DND-41 (cell line): ENCODE measurements around the gene ADCY1.

Experiments
- ATAC-seq: fragments of 200-7000 bp; cut with Tn5 transposase; 3 replicates; pipeline ENCODE4 v1.9.1; 2021; ENCODE audit warnings: low read depth; ENCODE audit not compliant: insufficient read depth
- DNase-seq: peaks from one replicate; pipeline ENCODE4 v3.0.0-alpha.2; 2020
- H2AFZ ChIP-seq: 2 replicates; pipeline ENCODE4 v1.6.0; 2012; ENCODE audit warnings: low read depth, low read length
- H3K27ac ChIP-seq: 2 replicates; pipeline ENCODE4 v1.5.1; 2012; ENCODE audit warnings: low read length, inconsistent platforms
- H3K27me3 ChIP-seq: fragments of 200-600 bp; sonication (generic); 2 replicates; pipeline ENCODE4 v1.6.0; 2012; ENCODE audit warnings: low read length, mild to moderate bottlenecking, inconsistent platforms; ENCODE audit not compliant: insufficient read depth, poor library complexity
- H3K36me3 ChIP-seq: 2 replicates; pipeline ENCODE4 v1.5.1; 2012; ENCODE audit warnings: low read length, inconsistent platforms; ENCODE audit not compliant: insufficient read depth
- H3K4me1 ChIP-seq: 2 replicates; pipeline ENCODE4 v1.5.1; 2012; ENCODE audit warnings: mild to moderate bottlenecking, low read length; ENCODE audit not compliant: insufficient read depth
- H3K4me2 ChIP-seq: 2 replicates; pipeline ENCODE4 v1.6.0; 2012; ENCODE audit warnings: mild to moderate bottlenecking, moderate library complexity, low read length, inconsistent platforms; ENCODE audit not compliant: insufficient read depth
- H3K4me3 ChIP-seq, 2 experiments: fragments of 200-600 bp in 1 of 2; shearing (Covaris generic) in 1 of 2; 2 replicates each; pipeline ENCODE4 v1.5.1; 2012 to 2016; ENCODE audit warnings: inconsistent platforms in 2 of 2, low read length in 2 of 2, mild to moderate bottlenecking in 2 of 2, low read depth in 1 of 2, moderate library complexity in 1 of 2
- H3K79me2 ChIP-seq: 2 replicates; pipeline ENCODE4 v1.6.0; 2012; ENCODE audit warnings: low read length, inconsistent platforms; ENCODE audit not compliant: insufficient read depth
- H3K9ac ChIP-seq: 2 replicates; pipeline ENCODE4 v1.6.0; 2012; ENCODE audit warnings: low read depth, mild to moderate bottlenecking, inconsistent platforms, low read length, moderate library complexity
- H3K9me3 ChIP-seq: 2 replicates; pipeline ENCODE4 v1.5.1; 2012; ENCODE audit warnings: low read length, moderate library complexity, mild to moderate bottlenecking, inconsistent platforms; ENCODE audit not compliant: insufficient read depth, severe bottlenecking
- H4K20me1 ChIP-seq: 2 replicates; pipeline ENCODE4 v1.6.0; 2012; ENCODE audit warnings: low read length; ENCODE audit not compliant: insufficient read depth
- EZH2 ChIP-seq: IDR thresholded peaks from 3 replicates; pipeline ENCODE4 v1.6.1; 2012; ENCODE audit warnings: borderline replicate concordance, low read depth, mild to moderate bottlenecking, moderate library complexity, low read length, inconsistent platforms; ENCODE audit not compliant: severe bottlenecking
- TF ChIP-seq, protein P1 (sequence below): IDR thresholded peaks from 2 replicates; pipeline ENCODE4 v1.5.1; 2012; ENCODE audit warnings: borderline replicate concordance, low read length, moderate library complexity, mild to moderate bottlenecking; ENCODE audit not compliant: poor library complexity, severe bottlenecking; ENCODE audit errors: extremely low read depth

ADCY1 gene

DNA sequence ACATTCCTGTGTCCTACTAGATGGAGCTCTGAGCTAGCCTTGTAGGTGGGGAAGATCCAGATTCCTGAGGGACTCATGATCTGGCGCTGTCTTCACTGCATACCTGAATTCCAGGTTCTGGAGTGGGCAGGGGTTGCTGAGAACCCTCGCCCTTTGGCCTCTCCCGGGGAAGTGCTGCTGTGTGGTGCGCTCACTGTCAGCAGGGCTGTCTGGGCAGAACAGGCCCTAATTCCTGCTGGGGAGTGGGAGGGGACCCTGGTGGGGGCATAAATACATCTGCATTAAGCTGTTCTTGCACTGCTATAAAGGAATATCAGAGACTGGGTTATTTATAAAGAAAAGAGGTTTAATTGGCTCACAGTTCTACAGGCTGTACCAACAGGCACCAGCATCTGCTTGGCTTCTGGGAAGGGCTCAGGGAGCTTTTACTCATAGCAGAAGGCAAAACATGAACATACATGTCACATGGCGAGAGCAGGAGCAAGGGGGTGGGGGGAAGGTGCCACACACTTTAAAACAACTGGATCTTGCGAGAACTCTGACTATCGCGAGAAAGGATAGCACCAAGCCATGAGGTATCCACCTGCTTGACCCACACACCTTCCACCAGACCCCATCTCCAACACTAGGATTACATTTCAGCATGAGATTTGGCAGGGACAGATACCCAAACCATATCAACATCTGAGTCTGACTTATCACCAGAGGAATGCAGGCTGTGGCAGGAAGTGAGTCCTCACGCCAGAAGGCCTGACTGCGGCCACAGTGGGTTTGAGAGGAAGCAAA lies 115.0 kb downstream of the ADCY1 start:
- H2AFZ ChIP-seq, result no peak overlapping the region
- ATAC-seq (no peak), DNase-seq (no peak)
- no peaks in the 10 kb centered on the region; the same call in 1 of the 2 replicates for H4K20me1 ChIP-seq
- TF ChIP-seq, protein P1, sequence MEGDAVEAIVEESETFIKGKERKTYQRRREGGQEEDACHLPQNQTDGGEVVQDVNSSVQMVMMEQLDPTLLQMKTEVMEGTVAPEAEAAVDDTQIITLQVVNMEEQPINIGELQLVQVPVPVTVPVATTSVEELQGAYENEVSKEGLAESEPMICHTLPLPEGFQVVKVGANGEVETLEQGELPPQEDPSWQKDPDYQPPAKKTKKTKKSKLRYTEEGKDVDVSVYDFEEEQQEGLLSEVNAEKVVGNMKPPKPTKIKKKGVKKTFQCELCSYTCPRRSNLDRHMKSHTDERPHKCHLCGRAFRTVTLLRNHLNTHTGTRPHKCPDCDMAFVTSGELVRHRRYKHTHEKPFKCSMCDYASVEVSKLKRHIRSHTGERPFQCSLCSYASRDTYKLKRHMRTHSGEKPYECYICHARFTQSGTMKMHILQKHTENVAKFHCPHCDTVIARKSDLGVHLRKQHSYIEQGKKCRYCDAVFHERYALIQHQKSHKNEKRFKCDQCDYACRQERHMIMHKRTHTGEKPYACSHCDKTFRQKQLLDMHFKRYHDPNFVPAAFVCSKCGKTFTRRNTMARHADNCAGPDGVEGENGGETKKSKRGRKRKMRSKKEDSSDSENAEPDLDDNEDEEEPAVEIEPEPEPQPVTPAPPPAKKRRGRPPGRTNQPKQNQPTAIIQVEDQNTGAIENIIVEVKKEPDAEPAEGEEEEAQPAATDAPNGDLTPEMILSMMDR, result no peak
- TF ChIP-seq EZH2, result no peak
- H3K4me3 ChIP-seq, result no peak overlapping the region
- no peak overlapping the region for H3K27ac ChIP-seq
- no peaks in the 10 kb centered on the region for H3K79me2 ChIP-seq
- no peaks in the 10 kb centered on the region for H3K4me1 ChIP-seq
- H3K27me3 ChIP-seq, result no peaks in the 10 kb centered on the region
- H3K4me2 ChIP-seq, result no peak overlapping the region
- no peaks in the 10 kb centered on the region for H3K9me3 ChIP-seq
- H3K9ac ChIP-seq, result no peak overlapping the region
- H3K36me3 ChIP-seq, result no peaks in the 10 kb centered on the region

DNA sequence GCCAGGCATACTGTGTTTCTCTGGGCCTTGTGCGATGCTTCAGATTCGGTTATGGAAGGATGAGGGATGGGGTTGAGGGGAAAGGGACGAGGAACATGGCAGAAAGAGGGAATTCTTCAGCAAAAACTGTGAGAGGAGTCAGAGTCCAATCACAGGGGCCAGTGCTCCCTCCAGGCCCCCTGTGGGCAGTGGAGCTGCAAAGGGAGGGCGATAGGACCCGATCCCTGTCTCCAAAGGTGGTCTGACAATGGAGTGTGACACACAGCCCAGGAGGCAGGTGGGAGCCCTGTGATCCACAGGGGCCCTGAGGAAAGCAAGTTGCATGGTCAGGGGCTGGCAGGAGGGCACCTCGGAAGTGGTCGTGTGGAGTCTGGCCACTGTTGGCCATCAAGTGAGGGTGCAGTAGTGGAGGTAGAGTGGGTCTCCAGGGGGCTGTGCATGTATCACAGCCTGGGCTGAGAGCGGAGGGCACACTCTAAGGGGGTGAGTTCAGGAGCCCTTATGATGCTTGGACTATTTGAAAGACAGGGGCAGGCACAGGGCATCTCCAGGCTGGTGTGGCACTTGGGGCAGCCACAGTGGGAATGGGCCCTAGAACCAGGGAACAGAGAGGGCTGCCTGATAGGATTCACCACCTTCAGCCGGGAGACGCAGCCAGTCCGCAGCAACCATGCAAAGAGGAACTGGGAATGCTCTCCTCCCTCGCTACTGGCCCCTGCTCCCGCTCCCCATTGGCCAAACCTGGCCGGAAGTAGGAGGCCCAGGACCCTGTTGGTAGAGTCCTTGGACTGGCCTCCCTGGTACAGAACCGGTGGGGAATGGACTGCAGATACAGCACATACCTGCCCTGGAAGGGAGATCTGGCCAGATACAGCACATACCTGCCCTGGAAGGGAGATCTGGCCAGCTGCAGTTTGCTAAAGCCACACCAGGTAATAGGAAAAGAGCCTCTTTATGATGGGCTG lies 115.9 kb downstream of the ADCY1 start:
- Histone ChIP-seq H3K36me3 (no peaks in the 10 kb centered on the region), H3K4me3 (no peak overlapping the region), H3K4me2 (no peak overlapping the region), H3K9ac (no peak overlapping the region), H3K9me3 (no peaks in the 10 kb centered on the region), H3K4me1 (no peaks in the 10 kb centered on the region), H4K20me1 (no peaks in the 10 kb centered on the region; the same call in 1 of the 2 replicates), H2AFZ (no peak overlapping the region), H3K79me2 (no peaks in the 10 kb centered on the region), H3K27ac (no peak overlapping the region), H3K27me3 (no peaks in the 10 kb centered on the region)
- TF ChIP-seq, protein P1, result no peak
- TF ChIP-seq EZH2, result no peak
- no peak for DNase-seq
- ATAC-seq, result no peak

DNA sequence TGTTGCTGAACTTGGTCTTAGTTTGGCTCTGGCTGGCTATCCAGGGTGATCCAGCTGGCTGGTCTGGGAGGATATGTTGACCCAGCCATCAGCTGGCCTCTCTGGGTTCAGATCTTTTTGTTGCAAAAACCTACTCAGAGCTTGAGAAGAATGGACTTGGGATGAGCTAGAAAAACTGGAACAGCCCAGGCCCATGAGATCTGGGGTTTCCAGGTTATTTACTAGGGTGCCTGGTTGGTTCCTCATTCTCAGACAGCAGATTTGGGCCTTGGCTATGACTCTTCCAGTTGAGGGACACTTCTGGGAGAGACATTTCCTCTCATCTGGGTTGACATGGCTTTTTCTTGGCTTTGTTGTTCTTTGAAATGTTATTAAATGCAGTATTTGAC lies 116.6 kb downstream of the ADCY1 start:
- H3K9me3 ChIP-seq, result no peaks in the 10 kb centered on the region

More for the DNA sequence above, 116.6 kb downstream of the ADCY1 start:
- no peaks in the 10 kb centered on the region for H3K27me3 ChIP-seq
- no peak overlapping the region for H3K27ac ChIP-seq
- H3K79me2 ChIP-seq, result no peaks in the 10 kb centered on the region
- no peak overlapping the region for H2AFZ ChIP-seq
- no peaks in the 10 kb centered on the region for H3K36me3 ChIP-seq
- TF ChIP-seq, protein P1, result no peak
- TF ChIP-seq EZH2, result no peak
- ATAC-seq (no peak), DNase-seq (no peak)
- no peak overlapping the region for H3K9ac ChIP-seq
- no peaks in the 10 kb centered on the region; the same call in 1 of the 2 replicates for H4K20me1 ChIP-seq
- no peak overlapping the region for H3K4me2 ChIP-seq
- H3K4me1 ChIP-seq, result no peaks in the 10 kb centered on the region
- no peak overlapping the region for H3K4me3 ChIP-seq
